Activated CD8-positive, alpha-beta memory T cell treated with anti-CD3 and anti-CD28 coated beads, Interleukin-2, amount 50 U/mL, for 48 hours (primary cell): ENCODE measurements around the gene TOPAZ1.
A peak's percentile ranks its signal among the peaks of the same experiment; 100 is the strongest.
"Not testable (repeated sequence)": the region's sequence is repeated elsewhere in the genome, so short reads cannot be mapped to it uniquely, and the experiment has no call there.

Source experiments
- DNase-seq: peaks from one replicate; pipeline ENCODE4 v3.0.0-alpha.2; 2020

TOPAZ1 gene

GRCh38 chr3:44337248-44337785 is 95.6 kb downstream of the TOPAZ1 start:
- no peak for DNase-seq

- peak; percentile 97 for DNase-seq
Measured at GRCh38 chr3:44338010-44338827, 96.5 kb downstream of the TOPAZ1 start, which contains the start of gene TCAIM. TSS of gene TCAIM (plus strand) at chr3:44338766. CDS start at chr3:44354783, 16,017 bp downstream.

GRCh38 chr3:44338828-44339127 is 97.1 kb downstream of the TOPAZ1 start:
- no peak for DNase-seq

GRCh38 chr3:44339181-44340057 is 97.7 kb downstream of the TOPAZ1 start:
- DNase-seq, result no peak

GRCh38 chr3:44340058-44340395 is 98.3 kb downstream of the TOPAZ1 start:
- no peak for DNase-seq

GRCh38 chr3:44342176-44342790 is 100.6 kb downstream of the TOPAZ1 start:
- no peak for DNase-seq

- DNase-seq, result no peak
Measured at GRCh38 chr3:44343421-44343820, 101.7 kb downstream of the TOPAZ1 start.

- not testable (repeated sequence) for DNase-seq
Measured at GRCh38 chr3:44346590-44346989, 104.9 kb downstream of the TOPAZ1 start.

GRCh38 chr3:44348993-44349392 is 107.3 kb downstream of the TOPAZ1 start:
- DNase-seq, result no peak

- no peak for DNase-seq
Measured at GRCh38 chr3:44353355-44353924, 111.8 kb downstream of the TOPAZ1 start.

GRCh38 chr3:44355362-44356033 is 113.8 kb downstream of the TOPAZ1 start:
- DNase-seq, result no peak

GRCh38 chr3:44359146-44359751 is 117.6 kb downstream of the TOPAZ1 start:
- DNase-seq, result no peak

- DNase-seq, result no peak
Measured at GRCh38 chr3:44363591-44363990, 121.9 kb downstream of the TOPAZ1 start.

GRCh38 chr3:44365952-44366351 is 124.3 kb downstream of the TOPAZ1 start:
- DNase-seq, result no peak

GRCh38 chr3:44375450-44375849 is 133.8 kb downstream of the TOPAZ1 start:
- DNase-seq, result no peak
